ENCODE measurements around the gene LAGE3.
"Not testable (repeated sequence)": the region's sequence is repeated elsewhere in the genome, so short reads cannot be mapped to it uniquely, and the experiment has no call there.

- TF ChIP-seq CTCF, POLR2A, POLR2AphosphoS5, EP300 (IDR thresholded peaks at IDR 0.05): not testable (repeated sequence)
Observed at GRCh38 chrX:154496591-154497137, 17.6 kb upstream of the LAGE3 start.

All from suprapubic skin (tissue), 4 donors.